Sigmoid colon (tissue), 7 donors: ENCODE results near the gene SERHL2. TPM values are rescaled to one million over a fixed set of nuclear protein-coding genes. Genes with fewer than 3 reads are reported as not detected.

Source experiments
- DNase-seq: peaks from one replicate; pipeline ENCODE4 v3.0.0-alpha.2; 2019
- H3K27ac ChIP-seq, 4 donors: fragments of 200-600 bp; sonication (generic); one replicate each; pipeline ENCODE4 v1.5.1; 2016 to 2019; ENCODE audit warnings: mild to moderate bottlenecking in 1 of 4
- H3K27me3 ChIP-seq, 3 donors: fragments of 200-600 bp; sonication (generic); one replicate each; pipeline ENCODE4 v1.5.1; 2019; ENCODE audit warnings: mild to moderate bottlenecking in 1 of 3
- H3K36me3 ChIP-seq, 4 donors: fragments of 200-600 bp; sonication (generic); one replicate each; pipeline ENCODE4 v1.5.1; 2016 to 2019
- H3K4me1 ChIP-seq, 4 donors: fragments of 200-600 bp; sonication (generic); one replicate each; pipeline ENCODE4 v1.5.1; 2017 to 2019
- H3K4me3 ChIP-seq, 4 donors: fragments of 200-600 bp; sonication (generic); one replicate each; pipeline ENCODE4 v1.5.1; 2017 to 2019; ENCODE audit warnings: mild to moderate bottlenecking in 2 of 4, moderate library complexity in 1 of 4
- H3K9me3 ChIP-seq, 4 donors: fragments of 200-600 bp in 3 of 4; sonication (generic) in 3 of 4; one replicate each; pipeline versions ENCODE4 v1.5.1 to v1.6.1; 2013 to 2019
- CTCF ChIP-seq, 4 experiments: fragments of 450-650 bp in 3 of 4; fragments of 200-600 bp in 1 of 4; IDR thresholded peaks; one replicate each; pipeline ENCODE4 v1.5.1; 2016 to 2019; ENCODE audit warnings: antibody characterized with exemption in 4 of 4, mild to moderate bottlenecking in 3 of 4, moderate library complexity in 2 of 4
- EP300 ChIP-seq, 4 donors: sonication (generic); formaldehyde crosslinking; IDR thresholded peaks; one replicate each; pipeline ENCODE4 v1.6.1; 2017; ENCODE audit warnings: antibody characterized with exemption in 4 of 4
- POLR2A ChIP-seq, 2 donors: fragments of 450-650 bp; IDR thresholded peaks; one replicate each; pipeline ENCODE4 v1.6.1; 2016; ENCODE audit warnings: antibody characterized with exemption in 2 of 2, mild to moderate bottlenecking in 2 of 2, moderate library complexity in 2 of 2
- POLR2AphosphoS5 ChIP-seq, 4 donors: sonication (generic); formaldehyde crosslinking; IDR thresholded peaks; one replicate each; pipeline ENCODE4 v1.6.1; 2017; ENCODE audit warnings: antibody characterized with exemption in 4 of 4
- WGBS, 2 donors: extraction: QIAGEN DNeasy Blood & Tissue Kit; methylation state at CpG; one replicate each; pipeline ENCODE4 v1.1.7; 2013; 5-methylcytosine and 5-hydroxymethylcytosine counted together
- intact Hi-C: fragments of 100-400 bp; cut with DNase I; formaldehyde crosslinking; loops from one replicate; pipeline ENCODE4 v1.15.1; 2023
- polyA plus RNA-seq, 3 donors: library from polyadenylated mRNA; stranded (reverse); fragments of 200-250 nt; gene quantifications; one replicate each; pipeline ENCODE4 v1.2.3, GENCODE V29; 2013
- total RNA-seq, 4 donors: library from RNA; depleted of rRNA; stranded (reverse); fragments of >200 nt; gene quantifications; one replicate each; pipeline ENCODE4 v1.1.0, GENCODE V29; 2016
- donor health status: healthy with polysubstance abuse.
- donor health status: Bipolar disorder and iron deficiency.
- donor health status: healthy.

The SERHL2 gene
- total and polyA plus RNA-seq, 7 donors = 0.92 to 6.1 (median 2.8) TPM

DNA sequence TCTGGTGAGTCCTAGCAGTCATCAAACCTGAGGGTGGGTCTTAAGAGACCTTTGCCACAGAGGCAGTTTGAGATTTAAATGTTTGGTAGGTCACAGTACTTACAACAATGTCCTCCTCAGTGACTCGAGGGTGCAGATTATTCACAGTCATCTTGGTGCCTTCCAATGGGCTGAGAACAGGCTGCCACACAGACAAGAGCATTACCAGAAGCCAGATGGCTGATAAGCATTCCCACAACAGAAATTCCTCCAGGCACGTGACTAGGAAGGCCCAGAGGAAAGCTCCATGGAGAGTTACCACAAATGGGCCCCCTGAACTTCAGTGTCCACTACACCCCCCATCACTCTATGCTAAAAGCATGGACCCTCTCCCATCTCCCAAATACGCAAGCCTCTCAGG lies 41.7 kb downstream of the SERHL2 start:
- DNase-seq = no peak
- Histone ChIP-seq H3K9me3 (no peaks in the 10 kb centered on the region), H3K4me3 (no peak overlapping the region), H3K27ac (peak overlapping the region in 1 of 4 donors; percentile 56), H3K4me1 (peaks cover 0 to 22% (median 16%) of the 10 kb centered on the region in 4 donors), H3K27me3 (no peaks in the 10 kb centered on the region), H3K36me3 (peaks cover 42 to 100% (median 76%) of the 10 kb centered on the region in 4 donors)
- WGBS, 2 donors = 70 to 83% methylated on average over 3 of the region's 3 CpGs
- intact Hi-C loops = no loop called here
- TF ChIP-seq POLR2AphosphoS5 (IDR thresholded peaks at IDR 0.05) = no peak
- TF ChIP-seq EP300 (IDR thresholded peaks at IDR 0.05) = no peak
- no peak for TF ChIP-seq POLR2A (IDR thresholded peaks at IDR 0.05)
- no peak for TF ChIP-seq CTCF (IDR thresholded peaks at IDR 0.05)

GRCh38 chr22:42596336-42596735 lies 42.6 kb downstream of the SERHL2 start:
- no peaks in the 10 kb centered on the region for H3K9me3 ChIP-seq
- peaks cover 46 to 100% (median 81%) of the 10 kb centered on the region in 4 donors for H3K36me3 ChIP-seq
- DNase-seq = no peak
- H3K27ac ChIP-seq = peak overlapping the region in 2 of 4 donors; percentile 15 to 56
- 80 to 87% methylated on average over 5 of the region's 5 CpGs for WGBS, 2 donors
- TF ChIP-seq CTCF (IDR thresholded peaks at IDR 0.05) (no peak), POLR2A (IDR thresholded peaks at IDR 0.05) (no peak), EP300 (IDR thresholded peaks at IDR 0.05) (no peak), POLR2AphosphoS5 (IDR thresholded peaks at IDR 0.05) (no peak)
- no peak overlapping the region for H3K4me3 ChIP-seq
- H3K4me1 ChIP-seq = peaks cover 0 to 22% (median 16%) of the 10 kb centered on the region in 4 donors
- no peaks in the 10 kb centered on the region for H3K27me3 ChIP-seq
- intact Hi-C loops = no loop called here

GRCh38 chr22:42596863-42597530 lies 43.2 kb downstream of the SERHL2 start:
- Histone ChIP-seq H3K9me3 (no peaks in the 10 kb centered on the region), H3K27me3 (no peaks in the 10 kb centered on the region), H3K27ac (peak overlapping the region in 2 of 4 donors; percentile 15 to 56), H3K36me3 (peaks cover 47 to 100% (median 81%) of the 10 kb centered on the region in 4 donors), H3K4me1 (peaks cover 0 to 22% (median 16%) of the 10 kb centered on the region in 4 donors), H3K4me3 (no peak overlapping the region)
- TF ChIP-seq POLR2AphosphoS5 (IDR thresholded peaks at IDR 0.05) (no peak), CTCF (IDR thresholded peaks at IDR 0.05) (no peak), EP300 (IDR thresholded peaks at IDR 0.05) (no peak), POLR2A (IDR thresholded peaks at IDR 0.05) (no peak)
- WGBS, 2 donors = 91 to 92% methylated on average over 11 of the region's 11 CpGs
- intact Hi-C loops = no loop called here
- no peak for DNase-seq

- no peaks in the 10 kb centered on the region for H3K27me3 ChIP-seq
Measured at GRCh38 chr22:42601879-42602465, 48.2 kb downstream of the SERHL2 start.

More at GRCh38 chr22:42601879-42602465, 48.2 kb downstream of the SERHL2 start:
- Histone ChIP-seq H3K4me3 (no peak overlapping the region), H3K4me1 (peaks cover 0 to 36% (median 26%) of the 10 kb centered on the region in 4 donors), H3K9me3 (no peaks in the 10 kb centered on the region), H3K27ac (no peak overlapping the region), H3K36me3 (peaks cover 31 to 79% (median 51%) of the 10 kb centered on the region in 4 donors)
- WGBS, 2 donors = 64 to 95% methylated on average over 6 of the region's 6 CpGs
- TF ChIP-seq POLR2AphosphoS5 (IDR thresholded peaks at IDR 0.05) (no peak), POLR2A (IDR thresholded peaks at IDR 0.05) (no peak), EP300 (IDR thresholded peaks at IDR 0.05) (no peak), CTCF (IDR thresholded peaks at IDR 0.05) (no peak)
- intact Hi-C loops = no loop called here
- DNase-seq = no peak
